ENCODE results near the gene COL6A2.
"Not testable (repeated sequence)": the region's sequence is repeated elsewhere in the genome, so short reads cannot be mapped to it uniquely, and the experiment has no call there.

COL6A2 gene

DNA sequence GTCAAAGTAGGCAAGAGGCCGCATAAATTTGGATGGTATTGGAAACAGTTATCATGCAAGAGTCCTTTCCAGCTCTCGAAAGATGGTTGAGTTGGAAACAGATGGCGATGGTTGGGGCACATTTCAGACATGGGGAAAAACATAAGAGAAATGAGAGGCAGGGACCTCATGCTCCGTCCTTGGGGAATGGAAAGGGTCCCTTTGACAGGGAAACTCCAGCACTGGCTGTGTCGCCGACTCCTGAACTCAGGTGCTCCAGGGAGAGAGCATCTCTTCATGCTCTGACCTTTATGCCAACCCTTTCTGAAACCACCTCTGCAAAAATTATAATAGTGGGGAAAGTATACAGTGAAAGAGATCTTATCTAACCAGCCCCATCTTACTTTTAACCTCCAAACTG is 36.8 kb upstream of the COL6A2 start:
- DNase-seq: no peak

DNA sequence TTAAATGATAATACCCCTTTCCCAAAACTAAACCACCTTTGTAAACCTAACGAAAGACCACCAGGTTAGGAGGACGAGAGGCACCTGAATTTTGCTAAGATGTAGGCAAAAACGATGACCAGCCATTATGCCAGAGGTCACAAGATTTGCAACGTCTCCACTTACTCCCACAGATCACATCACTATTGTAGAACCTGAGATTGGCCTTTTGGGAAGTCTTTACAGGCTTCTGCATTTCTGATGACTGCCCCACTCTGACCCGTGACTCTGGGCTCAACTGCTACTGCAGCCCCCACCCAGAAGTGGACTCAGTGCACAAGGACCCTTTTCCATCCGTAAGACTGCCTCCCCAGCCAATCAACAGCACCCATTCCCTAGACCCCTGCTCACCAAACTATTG is 36.4 kb upstream of the COL6A2 start:
- no peak for DNase-seq

DNA sequence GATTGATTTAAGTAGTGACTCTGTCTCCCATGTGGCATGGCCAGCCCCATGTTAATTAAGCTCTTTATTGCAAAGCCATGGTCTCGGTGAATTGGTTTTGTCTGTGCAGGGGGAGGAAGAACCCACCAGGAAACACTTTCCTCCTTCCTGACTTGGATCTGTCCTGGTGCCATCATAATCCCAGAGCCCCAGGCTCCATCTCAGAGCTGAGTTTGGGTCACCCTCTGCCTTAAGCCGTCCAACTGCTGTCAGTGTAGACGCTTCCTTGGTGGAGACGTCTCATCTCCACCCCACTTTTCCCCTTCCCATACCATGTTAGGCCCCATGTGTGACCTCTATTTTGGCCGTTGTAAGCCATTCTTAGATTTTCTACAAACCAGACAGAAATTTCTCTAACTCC is 36.0 kb upstream of the COL6A2 start:
- DNase-seq: no peak

DNA sequence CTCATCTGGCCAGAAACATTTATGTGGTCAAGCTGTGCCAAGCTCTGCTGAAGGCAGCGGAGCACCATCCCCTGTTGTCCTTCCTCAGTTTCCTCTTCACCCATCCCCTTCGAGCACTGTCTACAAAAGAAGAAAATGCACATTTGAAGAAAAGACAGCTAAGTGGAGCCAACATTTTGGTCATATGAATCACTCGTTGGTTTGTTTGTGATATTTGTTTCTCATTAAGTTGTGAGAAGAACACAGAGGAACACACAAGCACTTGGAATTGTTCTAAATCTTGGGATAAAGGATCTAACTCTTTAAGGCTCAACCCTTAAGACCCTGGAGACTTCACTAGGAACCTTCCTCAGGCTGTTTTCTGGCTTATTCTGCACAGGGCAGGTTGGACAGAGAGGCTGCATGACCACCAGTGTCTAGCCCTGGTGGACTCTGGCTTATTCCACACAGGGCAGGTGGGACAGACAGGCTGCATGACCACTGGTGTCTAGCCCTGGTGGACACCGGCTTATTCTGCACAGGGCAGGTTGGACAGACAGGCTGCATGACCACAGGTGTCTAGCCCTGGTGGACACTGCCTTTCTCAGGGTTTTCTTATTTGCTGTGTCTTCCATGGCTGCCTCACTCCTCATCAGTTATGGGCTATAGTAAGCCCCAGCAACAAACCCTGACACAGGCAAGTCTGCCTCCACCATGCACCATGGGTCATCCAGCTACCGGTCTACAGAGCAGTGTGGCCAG is 35.3 kb upstream of the COL6A2 start:
- DNase-seq: no peak

DNA sequence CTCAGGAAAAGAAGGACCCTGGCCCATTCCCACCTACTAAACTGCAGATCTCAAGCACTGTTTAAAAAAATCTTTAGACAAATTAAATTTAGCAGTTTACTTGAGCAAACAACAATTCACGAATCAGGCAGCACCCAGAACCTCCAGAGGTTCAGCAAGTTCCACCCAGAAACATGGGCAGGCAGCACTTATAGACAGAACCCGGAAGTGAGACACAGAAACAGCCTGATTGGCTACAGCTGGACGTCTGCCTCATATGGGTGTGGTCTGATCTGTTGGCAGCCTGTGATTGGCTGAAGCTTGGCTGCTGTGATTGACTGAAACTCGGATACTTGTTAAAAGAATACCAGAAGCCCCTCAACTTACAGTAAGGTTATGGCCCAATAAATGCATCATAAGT is 34.7 kb upstream of the COL6A2 start:
- DNase-seq: no peak

DNA sequence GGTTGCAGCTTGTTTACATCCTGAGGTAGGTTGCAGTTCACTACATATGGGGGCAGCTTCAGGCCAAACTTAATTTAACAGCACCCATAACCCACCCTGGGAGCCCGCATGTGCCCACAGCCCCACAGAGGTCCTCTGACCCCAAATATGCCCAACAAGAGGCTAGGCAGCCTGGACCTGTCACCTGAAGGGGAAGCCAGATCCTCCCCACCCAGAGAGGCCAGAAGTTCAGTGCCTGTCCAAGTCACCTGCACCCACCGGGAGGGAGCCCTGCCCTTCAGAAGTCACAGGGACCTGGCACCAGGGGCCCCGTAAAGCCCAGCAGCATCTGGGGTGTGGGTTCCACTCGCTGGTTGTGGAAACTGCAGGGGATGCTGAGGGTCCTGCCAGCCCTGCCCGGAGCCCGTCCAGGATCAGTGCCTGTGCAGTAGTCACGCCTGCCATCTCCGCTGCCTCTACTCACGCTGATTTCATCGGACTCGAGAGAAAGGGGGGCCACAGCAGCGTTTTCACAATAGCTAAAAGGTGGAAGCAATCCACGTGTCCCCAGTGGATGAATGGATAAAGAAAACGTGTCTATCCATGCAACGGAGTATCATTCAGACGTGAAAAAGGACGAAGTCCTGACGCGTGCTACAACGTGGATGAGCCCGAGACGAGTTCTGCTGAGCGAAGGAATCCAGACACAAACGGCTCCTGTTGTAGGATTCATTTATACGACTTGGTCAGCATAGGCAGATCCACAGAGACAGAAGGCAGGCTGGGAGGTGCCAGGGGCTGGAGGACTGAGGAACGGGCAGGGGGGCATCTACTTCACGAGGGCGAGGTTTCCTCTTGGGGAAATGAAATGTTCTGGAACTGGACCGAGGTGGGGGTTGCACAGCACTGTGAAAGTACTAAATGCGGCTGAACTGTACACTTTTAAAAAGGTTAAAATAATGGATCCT is 33.9 kb upstream of the COL6A2 start:
- DNase-seq: no peak

DNA sequence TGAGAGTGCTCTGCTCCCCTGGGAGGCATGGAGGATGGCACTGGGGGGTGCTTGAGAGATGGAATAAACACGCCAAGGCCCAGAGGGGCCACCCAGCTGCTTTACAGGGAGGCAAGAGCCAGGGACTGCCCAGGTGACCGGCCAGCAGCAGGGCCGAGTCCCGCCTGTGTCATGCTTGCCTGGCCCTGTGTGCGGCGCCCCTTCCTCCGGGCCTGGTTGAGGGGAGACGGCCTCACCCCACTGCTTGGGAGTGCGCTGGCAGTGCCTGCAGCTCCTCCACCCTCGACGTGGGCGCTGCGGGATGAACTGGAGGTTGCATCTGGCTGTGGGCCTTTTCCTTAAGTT is 33.1 kb upstream of the COL6A2 start:
- no peak for DNase-seq

DNA sequence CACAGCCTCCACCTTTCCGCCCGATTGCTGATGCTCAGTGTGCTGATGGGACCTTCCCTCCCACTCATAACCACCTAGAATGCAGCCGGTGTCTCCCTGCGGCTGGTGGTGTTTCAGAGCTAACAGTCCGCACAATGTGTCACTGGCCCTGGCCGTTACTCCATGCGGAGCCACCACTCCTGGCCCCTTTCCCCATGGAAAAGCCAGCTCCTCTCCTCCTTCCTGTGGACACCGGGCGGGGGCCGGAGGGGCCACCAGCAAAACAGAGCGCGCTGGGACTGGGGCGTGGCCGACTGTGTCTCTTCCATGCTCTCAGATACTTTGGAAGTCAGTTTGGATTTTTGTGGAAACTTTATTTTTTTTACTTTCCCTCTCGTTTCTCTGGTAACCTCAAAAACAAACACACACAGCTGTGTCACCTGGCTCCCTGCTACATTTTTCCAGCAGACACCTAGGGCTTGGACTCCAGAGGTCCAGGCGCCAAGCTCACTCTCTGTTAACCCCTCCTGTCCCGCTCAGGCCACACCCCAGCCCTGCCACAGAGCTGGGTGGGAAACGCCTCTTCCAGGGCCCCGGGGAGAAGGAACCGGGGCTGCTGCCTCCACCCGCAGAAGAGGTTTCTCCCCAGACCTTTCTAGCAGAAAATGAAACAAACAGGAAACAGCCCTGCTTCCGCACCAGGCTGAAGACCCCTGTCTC is 32.5 kb upstream of the COL6A2 start:
- DNase-seq: no peak

DNA sequence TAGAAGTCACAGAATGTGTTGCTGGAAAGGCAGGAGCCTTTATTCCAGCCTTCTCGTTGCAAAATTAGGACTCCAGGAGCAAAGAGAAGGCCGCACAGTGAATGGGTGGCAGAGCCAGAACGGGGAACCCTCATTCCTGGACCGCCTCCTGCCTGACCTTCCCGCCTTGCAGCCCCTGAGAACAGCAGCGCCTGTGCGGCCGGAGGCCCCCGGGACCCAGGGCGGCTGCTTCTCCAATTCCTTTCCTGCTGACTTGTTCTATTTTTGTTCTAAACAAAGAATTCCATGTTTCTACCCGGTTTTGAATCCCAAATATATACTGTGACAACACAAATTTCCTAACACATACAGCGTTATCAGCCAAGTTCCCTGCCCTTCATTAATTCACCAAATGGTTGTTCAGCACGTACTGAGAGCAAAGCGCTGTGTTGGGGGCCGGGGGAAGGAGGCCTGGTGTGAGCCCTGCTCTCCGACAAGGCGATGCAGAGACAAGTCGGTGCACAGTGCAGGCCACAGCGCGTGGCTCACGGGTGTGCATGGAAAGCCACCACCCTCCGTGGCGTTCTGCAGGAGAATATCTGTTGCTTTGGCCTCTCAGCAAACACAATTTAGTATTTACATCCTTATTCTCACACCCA is 31.9 kb upstream of the COL6A2 start:
- DNase-seq: no peak

DNA sequence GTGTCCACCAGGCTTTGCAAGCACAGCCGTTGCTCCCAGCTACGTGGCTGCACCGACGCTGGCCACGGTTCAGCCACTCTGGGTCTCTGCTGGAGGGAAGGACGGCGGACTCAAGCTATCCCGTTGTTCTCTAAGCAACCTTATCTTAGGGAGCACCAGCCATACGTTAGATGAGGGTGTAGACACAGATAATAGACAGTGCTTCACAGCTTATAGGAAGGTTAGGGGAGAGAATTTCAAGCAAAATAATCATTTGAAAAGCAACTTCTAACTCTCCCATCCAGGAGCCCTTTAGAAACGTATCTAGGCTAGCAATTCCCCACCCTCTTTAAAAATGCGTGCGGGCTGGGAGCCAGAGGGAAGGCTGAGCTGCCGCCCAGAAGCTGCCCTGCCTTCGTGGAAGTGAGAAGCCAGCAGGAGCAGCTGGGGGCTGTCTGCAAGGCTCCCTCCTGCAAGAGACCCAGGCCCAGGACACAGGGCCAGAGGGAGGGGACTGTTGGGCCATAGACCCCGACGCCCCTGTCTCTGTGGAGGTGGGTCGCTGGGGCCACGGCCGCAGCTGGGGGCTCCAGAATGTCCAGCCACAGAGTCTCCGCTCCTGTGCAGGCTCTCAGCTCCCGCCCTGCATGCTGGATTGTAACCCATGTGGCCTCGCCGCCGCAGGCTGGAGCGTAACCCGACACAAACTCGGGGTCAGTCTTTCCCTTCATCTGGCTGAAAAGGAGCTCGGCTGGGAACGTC is 31.2 kb upstream of the COL6A2 start:
- DNase-seq: no peak

DNA sequence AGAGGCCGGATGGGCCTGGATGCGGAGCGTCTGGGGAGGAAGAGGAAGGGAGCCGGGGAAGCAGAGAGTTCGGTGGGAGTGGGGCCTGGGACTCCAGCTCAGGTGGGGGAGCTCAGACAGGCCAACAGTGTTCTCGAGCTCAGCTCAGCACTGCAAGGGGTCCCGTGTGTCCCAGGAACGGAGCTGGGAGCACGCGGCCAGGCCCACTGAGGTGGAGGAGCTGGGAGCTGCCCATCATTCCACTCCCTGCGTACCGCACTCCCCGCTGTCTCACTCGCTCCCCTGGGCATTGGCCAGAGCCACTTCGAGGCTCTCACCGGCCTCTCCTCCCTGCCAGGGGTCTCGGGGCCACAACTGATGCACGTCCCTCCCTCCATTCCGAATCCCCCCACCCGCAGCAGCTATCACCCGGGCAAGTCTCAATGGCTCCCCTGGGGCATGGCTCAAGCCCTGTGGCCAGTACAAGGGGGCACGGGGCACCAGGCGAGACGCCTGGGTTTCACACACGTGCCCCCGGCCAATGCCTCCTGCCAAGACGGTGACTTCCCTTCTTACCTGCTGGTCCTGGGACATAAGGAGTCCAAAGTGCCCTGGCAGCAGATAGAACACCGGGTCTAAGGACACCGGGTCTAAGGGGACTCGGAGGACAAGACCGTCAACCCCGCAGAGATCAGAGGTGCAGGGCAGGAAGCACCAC is 30.3 kb upstream of the COL6A2 start:
- no peak for DNase-seq

DNA sequence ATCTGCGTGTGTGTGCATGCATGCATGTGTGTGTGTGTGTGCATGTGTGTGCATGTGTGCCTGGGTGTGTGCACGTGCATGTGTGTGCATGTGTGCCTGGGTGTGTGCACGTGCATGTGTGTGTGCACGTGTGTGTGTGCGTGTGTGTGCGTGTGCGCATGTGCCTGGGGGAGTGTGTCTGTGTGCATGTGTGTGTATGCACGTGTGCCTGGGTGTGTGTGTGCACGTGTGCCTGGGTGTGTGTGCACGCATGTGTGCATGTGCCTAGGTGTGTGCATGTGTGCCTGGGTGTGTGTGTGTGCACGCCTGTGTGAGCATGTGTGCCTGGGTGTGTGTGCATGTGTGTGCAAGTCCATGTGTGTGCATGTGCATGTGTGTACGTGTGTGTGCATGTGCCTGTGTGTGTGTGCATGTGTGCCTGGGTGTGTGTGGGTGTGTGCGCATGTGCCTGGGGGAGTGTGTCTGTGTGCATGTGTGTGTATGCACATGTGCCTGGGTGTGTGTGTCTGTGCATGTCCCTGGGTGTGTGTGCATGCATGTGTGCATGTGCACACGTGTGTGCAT is 29.3 kb upstream of the COL6A2 start:
- DNase-seq: no peak

DNA sequence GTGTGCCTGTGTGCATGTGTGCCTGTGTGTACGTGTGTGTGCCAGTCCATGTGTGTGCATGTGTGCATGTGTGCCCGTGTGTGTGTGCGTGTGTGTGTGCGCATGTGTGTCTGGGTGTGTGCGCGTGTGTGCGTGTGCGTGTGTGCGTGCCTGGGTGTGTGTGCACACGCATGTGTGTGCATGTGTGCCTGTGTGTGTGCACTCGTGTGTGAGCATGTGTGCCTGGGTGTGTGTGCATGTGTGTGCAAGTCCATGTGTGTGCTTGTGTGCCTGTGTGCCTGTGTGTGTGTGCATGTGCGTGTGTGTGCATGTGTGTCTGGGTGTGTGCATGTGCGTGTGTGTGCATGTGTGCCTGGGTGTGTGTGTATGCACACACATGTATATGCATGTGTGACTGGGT is 28.7 kb upstream of the COL6A2 start:
- no peak for DNase-seq

DNA sequence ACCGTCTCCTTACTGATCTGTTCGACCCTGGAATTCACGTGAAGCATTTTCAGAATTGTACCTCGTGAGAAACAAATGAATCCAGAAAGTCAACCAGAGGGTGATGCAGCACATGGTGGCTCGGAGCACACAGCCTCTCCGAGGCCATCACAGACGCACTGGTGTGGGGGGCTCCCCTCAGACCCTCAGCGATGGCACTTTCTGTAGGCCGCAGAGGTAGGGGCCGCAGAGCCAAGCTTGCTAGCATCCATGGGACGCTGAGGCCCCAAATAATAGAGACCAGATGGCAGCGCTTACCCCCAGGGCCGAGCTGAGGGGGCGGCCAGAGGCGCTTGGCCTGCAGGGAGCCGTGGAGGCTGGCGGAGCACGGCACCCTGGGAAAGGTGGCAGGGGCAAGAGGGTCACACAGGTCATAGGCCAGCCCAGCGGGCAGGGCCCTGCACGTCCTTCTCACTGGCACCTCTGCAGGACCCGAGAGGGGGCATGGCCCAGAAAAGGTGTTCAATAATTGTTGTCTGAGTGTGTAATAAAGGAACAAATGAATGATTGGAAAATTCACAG is 28.1 kb upstream of the COL6A2 start:
- no peak for DNase-seq

DNA sequence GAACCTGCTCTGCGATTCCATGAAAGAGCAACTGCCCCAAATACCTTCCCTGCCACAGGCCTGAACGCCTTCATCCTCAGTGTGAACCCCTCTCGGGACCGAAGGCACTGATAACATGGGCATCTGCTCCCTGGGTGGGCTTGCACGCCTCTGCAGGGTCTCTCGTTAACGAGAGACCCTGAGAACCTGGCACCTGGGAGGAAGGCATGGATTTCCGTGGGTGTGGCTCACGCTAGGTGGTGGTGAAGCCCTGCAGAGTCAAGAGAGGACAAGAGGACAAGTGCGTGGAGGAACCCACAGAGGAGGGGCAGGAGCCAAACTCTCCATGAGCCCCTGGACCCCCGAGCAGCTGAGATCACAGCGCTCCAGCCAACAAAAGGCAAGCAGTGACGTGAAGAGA is 26.8 kb upstream of the COL6A2 start:
- DNase-seq: no peak

DNA sequence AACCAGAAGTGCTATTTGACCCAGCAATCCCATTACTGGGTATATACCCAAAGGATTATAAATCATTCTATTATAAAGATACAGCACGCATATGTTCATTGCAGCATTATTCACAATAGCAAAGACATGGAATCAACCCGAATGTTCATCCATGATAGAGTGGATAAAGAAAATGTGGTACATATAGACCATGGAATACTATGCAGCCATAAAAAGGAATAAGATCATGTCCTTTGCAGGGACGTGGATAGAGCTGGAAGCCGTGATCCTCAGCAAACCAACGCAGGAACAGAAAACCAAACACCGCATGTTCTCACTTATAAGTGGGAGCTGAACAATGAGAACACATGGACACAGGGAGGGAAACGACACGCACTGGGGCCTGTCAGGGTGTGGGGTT is 21.2 kb upstream of the COL6A2 start:
- DNase-seq: not testable (repeated sequence)

DNA sequence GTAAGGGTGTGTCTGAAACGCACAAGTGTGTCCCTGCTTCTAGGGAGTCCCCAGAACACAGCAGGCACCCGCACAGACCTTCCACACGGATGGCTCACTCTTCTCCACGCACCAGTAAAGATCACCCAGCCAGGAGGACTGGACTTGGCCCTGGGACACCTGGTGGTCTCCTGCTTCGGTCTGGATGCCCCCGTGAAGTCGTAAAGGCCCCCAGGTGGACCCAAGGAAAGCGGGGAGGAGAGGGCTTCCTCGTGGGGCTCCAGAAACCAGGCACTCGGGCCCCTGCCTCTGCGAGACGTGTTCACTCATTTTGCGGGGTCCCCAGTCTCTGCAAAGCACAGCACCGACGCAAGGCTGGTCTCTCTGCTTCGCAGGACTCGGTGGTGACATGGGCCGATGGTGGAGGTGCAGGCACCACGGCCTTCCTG is 20.2 kb upstream of the COL6A2 start:
- DNase-seq: no peak

DNA sequence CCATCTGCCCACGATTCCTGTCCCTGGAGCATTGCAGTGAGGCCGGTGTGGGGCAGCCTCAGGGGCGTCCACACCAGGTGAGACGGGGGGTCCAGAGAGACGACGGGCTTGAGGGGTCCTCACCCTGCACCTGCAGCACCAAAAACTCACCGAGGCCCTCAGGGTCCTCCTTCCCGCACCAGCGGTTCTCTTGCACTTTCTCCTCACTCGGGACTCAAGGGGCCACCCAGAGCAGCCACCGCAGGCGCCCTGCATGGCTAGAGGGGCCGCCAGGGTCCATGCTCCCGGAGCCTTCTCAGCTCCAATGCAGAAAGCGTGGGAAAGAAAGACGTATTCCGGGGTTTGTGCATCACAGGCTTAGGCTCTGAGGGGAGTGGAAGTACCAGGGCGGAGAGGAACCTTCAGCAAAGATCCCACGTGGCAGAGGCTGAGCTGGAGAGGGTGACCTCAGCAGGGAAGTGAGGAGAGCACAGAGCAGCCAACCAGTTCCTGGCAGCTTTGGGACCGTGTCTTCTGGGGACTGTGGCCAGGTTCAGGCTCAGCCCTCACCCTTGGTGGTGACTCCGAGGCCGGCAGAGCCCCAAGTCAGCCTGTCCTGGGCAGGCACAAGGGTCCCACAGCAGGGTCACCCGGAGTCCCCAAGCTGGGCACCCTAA is 19.5 kb upstream of the COL6A2 start:
- no peak for DNase-seq

DNA sequence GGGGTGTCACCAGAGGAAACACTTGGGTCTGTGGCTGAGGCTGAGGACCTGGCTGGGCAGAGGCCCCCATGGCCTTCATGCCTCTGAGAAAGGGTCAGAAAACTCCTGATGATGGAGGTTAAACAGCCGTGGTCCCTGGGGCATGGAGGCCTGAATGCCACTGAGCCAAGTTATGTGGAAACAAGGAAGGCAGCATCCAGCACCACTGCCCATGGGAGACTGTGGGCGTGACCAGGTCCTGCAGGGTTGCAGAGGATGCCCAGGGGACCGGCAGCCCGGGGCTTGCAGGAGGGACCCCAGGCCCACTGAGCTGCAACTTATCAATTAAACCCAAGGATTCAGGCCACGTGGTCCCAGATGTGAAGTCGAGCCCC is 18.9 kb upstream of the COL6A2 start:
- DNase-seq: no peak

DNA sequence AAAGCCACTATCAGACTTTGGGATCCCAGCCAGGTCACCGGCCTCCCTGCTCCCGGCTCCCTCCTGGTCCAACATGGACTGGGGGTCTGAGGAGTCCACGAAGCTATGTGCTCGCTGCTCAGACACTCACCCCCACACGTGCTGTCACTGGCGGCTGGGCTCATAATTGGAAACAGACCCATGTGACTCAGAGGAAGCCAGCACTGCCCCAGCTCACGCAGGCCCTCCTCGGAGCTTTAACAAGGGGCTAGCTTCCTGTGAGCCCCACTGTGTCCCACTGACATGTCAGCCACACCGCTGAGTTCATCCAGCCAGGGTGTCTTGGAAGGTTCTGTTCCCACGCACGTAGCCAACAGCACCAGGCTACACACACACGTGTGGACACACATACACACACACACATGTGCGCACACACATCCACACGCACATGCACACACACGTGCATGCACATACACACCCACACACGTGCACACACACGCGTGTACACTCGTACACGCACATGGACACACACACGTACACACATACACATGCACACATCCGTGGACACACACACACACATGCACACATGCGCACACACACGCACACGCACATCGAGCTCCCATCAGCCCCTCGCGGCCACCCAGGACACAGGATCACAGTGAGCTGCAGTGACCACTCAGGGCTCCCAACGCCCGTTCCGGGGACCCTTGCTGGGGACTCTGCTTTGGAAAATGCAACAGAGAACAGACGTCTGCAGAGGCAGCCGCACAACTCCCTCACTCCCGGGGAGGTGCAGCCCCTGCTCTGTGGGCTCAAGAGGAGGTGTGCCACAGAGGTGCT is 18.4 kb upstream of the COL6A2 start:
- DNase-seq: no peak

All from activated CD4-positive, alpha-beta T cell treated with anti-CD3 and anti-CD28 coated beads, Interleukin-2, amount 50 U/mL, for 48 hours (primary cell).